Measurements from ENCODE around the gene CSAD.

GRCh38 chr12:53186745-53187144, 6.0 kb upstream of the CSAD start:
- no peak for TF ChIP-seq CREB5 (CRISPR knock-in tag; IDR thresholded peaks at IDR 0.05; ENCODE audit: low read depth)
- no peak for TF ChIP-seq SNAI2 (CRISPR knock-in tag; IDR thresholded peaks at IDR 0.05)
- no peak; the same call in 1 of the 2 replicates for TF ChIP-seq PATZ1 (CRISPR knock-in tag; IDR thresholded peaks at IDR 0.05; ENCODE audit: borderline replicate concordance)
- no peak for TF ChIP-seq BACH2 (CRISPR knock-in tag; IDR thresholded peaks at IDR 0.05; ENCODE audit: borderline replicate concordance)
- TF ChIP-seq ZFP30 (CRISPR knock-in tag; IDR thresholded peaks at IDR 0.05) = no peak
- TF ChIP-seq TSHZ2 (CRISPR knock-in tag; IDR thresholded peaks at IDR 0.05) = no peak
- TF ChIP-seq CSDC2 (CRISPR knock-in tag; IDR thresholded peaks at IDR 0.05) = no peak

Measured in SK-N-SH treated with all-trans-retinoic acid at 6 μM for 48 hours (cell line).